Dermis blood vessel endothelial cell (primary cell): ENCODE results near the gene FADS3. TPM values are rescaled to one million over a fixed set of nuclear protein-coding genes. Genes with fewer than 3 reads are reported as not detected.

Experiments used
- DNase-seq: peaks from one replicate; pipeline ENCODE4 v3.0.0; 2010
- total RNA-seq: library from RNA; depleted of rRNA; stranded (reverse); fragments of >200 nt; gene quantifications from 2 replicates; pipeline ENCODE4 v1.2.3, GENCODE V29; 2014

FADS3 gene
- total RNA-seq, 1 donor from 2014 or later: 242 TPM

DNA sequence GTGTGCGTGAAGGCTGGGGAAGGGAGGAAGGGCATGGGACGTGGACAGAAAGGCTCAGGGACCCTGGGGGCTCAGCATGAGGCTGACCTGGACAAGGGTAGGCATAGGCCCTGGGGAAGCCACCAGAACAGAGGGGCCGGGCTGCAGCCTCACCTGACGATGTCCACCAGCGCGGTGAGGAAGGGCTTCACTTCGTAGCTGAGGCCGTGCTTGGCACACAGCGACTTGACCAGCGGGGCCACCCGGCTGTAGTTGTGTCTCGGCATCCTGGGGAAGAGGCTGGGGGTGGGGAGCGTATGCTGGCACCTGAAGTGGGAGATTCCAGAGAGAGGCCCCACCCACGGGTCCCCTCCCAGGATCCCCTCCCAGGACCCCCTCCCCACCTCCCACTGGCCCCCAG lies 15.6 kb downstream of the FADS3 start:
- DNase-seq: no peak

DNA sequence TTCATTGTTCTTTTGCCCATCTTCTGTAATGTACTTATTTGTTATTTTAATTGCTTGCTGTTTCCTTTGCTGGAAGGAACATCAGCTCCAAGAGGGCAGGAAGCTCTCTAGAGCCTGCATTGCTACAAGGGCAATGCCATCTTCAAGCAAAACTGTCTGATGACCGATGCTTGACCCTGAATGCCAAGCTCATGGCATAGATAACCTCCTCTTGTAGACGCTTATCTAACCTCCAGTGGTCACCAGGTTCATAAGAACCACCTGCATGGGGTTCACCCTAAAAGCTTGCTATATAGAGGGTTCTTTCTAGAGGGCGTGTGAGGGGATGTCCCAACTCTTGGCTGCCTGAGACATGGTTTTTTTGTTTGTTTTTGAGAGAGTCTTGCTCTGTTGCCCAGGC lies 16.5 kb downstream of the FADS3 start:
- DNase-seq: peak; percentile 28

DNA sequence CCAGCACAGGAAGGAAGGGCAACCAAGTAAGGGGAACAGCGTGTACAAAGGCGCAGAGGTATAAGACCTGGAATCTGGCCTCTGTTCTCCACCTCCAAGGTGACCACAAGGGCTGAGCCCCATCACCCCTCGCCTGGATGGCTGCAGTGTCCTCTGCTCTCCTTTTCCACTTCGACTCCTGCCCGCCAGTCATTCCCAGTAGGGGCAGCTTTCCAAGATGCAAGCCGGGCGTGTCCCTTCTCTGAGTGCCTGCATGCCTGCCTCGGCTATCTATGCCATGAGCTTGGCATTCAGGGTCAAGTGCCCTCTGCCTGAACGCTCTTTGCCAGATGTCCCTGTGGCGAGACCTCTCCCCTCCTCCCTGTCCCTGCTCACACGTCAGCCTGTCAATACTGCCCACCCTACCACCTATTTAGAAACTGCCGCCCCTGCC lies 17.0 kb downstream of the FADS3 start:
- no peak for DNase-seq

DNA sequence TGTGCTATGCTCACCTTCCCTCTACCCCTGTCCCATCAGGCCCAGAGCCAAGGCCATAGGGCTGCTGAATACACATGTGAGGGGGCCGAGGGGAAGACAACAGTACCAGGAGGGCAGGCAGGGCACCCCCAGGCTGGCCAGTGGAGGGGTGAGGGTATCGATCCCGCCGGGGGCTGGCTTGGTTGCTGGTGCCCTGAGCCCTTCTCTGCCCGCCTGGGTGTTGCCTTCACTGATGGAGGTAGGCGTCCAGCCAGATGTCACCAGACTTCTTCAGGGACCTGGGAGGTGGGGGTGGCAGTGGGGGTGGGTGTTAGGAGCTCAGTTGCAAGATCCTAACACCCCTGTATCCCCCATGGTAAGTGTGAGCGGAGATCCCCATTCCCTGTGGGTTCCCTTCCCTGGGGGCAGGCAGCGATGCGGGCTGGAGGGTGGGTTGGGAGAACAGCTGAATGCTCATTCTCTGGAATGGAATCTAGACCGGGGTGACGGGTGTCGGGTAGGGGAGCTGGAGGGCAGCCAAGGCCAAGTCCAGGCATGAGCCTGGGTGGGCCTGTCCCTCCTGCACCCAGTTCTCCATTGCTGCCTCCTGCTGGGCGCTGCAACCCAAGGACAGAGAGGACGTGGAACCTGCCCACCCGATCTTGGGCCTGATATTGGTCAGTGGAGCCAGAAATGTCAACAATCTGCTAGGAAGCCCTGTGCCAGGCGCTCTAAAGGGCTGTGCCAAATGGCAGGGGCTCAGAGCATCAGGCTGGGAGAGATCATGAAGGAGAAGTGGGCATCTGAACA lies 17.6 kb downstream of the FADS3 start:
- no peak for DNase-seq

DNA sequence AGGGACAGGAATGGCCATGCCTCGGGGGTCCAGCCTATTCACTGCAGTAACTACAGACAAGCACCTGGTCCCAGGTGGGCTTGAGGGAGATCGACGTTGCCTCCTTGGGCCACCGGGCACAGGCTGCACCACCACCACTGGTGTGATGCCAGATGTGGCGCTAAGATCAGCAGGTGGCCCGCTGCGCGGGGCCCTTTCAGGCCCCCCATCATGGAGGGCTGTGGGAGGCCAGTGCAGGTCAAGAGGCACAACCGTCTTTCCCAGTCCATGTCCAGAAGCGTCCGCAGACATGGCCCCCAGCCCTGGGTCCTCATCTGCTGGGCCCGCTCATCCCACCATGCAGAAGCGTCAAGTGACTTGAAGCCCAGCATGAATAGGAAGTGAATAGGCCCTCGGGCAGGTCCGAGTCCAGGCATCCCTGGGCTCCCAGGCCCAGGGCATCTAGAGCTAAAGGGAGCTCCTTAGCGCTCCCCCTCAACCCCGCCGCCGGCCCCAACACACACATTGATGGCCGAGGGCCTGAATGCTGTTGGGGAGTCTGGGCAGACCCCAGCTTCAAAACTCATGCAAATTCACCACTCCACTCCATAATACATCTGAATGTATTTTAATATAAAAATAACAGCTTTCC lies 18.3 kb downstream of the FADS3 start:
- no peak for DNase-seq

DNA sequence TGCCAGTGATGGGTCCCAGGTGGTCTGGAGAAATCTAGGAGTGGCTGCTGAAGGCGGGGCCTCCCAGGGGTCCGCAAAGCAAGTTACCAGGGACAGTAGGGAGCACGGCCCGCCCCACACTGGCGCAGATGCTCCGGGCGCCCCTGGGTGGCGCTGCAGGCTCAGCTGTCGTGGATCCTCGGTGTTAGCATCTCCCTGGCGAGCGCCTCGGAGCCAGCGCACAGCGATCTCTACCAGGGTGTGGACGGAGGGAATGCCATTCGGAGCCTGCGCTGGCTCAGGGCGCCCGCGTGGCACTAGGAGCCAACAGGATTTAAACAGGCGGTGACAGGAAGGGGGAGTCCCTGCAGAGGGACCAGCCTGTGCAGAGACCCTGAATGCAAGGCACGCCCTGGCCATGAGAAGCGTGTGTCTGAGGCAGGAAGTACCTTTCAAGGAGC lies 20.2 kb downstream of the FADS3 start:
- DNase-seq: peak; percentile 87

DNA sequence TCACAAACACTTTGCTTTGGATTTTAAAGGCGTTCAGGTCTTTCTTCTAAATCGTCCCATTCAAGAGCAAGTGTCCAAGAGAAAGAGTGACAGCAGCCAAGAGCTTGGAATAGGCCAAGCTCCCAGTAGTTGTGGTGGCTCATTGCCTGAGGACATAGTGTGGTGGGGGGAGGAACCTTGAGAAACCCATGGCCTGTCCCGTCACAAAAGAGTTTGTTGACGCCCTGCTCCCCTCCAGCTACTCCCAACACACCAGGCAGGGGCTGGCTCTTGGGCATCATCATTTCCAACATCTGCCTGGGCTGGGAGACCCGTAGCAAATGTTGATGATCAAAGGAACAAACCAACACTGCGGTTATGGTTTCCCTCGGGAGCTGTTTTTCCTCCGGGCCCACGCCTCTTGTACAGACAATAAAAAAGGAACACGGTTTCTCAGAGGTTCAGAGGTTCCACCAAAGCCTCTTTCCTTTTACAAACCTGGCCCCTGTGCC lies 20.8 kb downstream of the FADS3 start:
- DNase-seq: no peak

DNA sequence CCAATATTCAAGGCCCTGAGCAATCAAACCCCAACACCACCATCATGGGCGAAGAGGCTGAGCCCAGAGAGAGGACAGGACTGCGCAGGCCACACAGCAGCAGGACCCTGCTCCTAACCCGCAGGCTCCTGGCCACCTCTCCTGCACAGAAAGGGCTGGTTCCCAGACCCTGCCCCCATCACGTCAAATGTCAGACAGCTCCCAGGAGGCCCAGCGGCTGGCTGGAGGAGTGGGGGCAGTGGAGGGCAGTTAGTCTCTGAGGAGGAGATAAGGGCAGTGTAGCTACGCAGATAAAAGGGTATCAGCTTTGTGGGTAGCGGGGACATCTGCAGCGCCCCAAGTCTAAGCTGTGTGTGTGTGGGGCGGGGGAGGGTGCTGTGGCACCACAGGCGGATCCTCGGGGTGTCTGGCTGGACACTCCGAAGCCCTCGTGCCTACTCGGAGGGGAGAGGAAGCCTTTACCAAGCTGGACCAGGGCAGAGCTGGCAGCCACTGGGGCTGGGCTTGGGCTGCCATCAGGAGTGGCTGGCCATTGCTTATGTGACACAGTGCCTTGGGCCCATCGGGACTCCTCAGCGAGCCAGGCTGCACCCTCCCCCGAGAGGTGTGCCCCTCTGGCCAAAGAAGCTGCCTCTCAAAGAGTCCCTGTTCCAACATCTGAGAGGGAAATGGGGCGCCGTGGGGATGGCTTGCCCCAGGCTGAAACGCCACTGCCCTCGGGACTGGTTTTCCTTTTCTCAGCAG lies 21.5 kb downstream of the FADS3 start:
- DNase-seq: no peak

DNA sequence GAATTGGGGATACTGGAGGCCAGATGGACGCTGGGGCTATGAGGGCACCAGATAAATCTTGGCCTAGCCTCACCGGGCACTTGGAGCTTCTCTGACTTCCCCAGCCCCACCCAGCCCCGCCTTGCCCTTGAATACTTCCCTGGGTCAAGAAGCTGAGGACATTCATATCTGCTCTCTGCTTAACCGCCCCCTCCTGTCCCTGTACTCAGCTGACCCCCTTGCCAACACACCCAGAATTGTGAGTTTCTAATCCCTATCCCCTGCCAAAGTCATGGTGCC lies 22.0 kb downstream of the FADS3 start:
- no peak for DNase-seq

DNA sequence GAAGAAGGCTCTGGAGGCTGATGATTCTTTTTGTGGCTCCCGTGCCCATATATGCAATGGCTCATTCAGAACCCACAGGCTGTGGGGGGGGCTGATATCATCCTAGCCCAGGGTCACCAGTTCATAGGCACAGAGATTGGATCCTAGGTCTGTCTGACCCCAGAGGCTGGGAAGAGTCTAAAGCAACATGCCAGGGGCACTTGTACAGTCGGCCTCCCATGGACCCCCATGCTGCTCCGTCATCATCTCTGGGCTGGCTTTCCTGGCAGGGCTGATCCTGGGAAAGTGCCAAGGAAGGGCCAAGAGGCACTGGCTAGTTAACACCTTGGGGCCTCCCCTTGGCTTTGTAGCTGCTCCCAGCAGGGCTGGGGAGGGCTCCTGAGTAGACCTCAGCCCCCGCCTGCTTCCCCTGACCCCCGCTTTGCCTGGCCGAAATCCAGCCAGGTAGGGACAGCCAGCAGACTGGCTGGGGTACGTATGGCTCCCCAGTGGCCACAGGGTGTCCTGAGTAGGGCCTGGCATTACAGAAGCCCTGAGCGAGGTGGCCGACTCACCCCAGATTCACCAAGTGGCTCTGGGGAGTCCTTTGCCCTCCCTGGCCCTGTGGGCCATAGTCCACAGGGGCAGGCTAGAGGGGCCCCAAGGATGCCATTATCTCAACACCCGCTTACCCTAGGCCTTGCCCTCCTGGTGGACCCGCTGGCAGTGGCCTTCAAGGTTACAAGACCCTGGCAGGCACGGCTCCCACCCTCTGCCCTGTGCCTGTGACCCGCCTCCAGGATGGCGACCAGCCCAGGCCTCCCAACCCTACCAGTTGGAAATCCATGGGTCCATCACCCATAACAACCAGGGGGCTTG lies 22.5 kb downstream of the FADS3 start:
- no peak for DNase-seq

DNA sequence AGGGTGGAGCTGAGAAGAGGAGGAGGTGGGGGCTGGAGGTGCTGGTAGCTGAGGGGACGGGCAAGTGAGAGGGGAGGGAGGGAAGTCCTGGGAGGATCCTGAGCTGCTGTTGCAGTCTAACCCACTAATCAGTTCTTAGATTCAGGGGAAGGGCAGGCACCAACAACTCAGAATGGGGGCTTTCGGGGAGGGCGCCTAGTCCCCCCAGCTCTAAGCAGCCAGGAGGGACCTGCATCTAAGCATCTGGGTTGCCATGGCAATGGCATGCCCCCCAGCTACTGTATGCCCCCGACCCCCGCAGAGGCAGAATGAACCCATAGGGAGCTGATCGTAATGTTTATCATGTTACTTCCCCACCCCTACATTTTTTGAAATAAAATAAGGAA lies 24.4 kb downstream of the FADS3 start:
- no peak for DNase-seq

DNA sequence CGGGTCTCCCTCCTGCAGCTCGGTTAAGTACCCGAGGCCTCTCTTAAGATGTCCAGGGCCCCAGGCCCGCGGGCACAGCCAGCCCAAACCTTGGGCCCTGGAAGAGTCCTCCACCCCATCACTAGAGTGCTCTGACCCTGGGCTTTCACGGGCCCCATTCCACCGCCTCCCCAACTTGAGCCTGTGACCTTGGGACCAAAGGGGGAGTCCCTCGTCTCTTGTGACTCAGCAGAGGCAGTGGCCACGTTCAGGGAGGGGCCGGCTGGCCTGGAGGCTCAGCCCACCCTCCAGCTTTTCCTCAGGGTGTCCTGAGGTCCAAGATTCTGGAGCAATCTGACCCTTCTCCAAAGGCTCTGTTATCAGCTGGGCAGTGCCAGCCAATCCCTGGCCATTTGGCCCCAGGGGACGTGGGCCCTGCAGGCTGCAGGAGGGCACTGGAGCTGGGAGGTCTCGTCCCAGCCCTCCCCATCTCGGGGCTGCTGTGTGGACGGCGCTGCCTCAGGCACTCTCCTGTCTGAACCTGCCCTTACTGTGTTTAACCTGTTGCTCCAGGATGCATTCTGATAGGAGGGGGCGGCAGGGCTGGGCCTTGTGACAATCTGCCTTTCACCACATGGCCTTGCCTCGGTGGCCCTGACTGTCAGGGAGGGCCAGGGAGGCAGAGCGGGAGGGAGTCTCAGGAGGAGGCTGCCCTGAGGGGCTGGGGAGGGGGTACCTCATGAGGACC lies 25.0 kb downstream of the FADS3 start:
- DNase-seq: no peak

DNA sequence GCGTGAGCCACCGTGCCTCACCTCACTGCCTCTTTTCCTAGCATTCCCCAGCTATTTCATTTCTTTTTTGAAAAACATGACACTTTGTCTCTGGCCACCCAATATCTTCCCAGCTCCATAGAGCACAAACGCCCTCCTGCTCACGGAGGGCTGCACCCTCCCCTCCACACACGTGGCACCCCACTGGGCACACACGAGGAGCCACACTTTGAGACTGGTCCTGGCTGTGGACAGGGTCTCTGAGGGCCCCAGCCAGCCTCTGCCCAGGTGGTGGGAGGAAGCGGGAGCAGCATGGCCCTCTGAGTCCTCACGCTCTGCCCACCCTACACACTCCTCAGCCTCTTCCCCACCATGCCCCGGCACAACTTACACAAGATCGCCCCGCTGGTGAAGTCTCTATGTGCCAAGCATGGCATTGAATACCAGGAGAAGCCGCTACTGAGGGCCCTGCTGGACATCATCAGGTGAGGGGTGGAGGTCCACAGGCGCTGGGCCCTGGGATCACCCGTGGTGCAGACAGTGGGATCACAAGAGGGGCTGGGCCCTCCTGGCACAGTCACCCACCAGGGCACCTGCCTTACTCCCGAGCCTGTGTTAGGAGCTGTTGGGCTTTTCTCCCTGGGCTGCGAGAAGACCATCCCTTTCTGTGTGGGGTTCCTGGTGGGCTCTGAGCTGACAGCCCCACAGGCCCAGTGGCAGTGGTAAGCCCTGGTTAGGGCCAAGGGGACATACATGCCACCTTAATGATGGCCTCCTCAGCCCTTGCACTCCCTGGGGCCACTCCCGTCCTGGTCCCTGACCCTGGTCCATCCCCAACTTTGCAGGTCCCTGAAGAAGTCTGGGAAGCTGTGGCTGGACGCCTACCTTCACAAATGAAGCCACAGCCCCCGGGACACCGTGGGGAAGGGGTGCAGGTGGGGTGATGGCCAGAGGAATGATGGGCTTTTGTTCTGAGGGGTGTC lies 26.2 kb downstream of the FADS3 start:
- no peak for DNase-seq

DNA sequence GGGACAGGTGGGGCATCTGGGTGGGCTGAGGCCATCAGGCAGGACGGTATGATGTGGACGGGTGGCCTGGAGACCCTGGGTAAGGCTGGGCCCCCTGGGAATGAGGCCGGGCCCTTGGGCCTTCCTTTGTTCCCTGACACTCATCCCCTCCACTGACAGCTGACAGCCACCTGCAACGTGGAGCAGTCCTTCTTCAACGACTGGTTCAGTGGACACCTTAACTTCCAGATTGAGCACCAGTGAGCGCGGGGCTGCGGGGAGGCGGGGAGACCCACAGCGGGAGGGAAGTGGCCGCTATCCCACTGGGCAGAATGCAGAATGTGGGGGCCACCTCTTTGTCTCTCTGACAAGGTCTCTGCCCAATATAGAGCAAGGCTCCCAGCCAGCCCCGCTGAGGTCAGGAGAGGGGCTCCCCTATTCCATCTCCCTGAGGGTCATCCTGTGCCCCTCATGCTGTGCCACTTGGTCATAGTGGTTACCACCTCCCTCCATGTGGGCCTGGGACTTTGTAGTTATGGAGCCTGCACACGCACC lies 27.7 kb downstream of the FADS3 start:
- no peak for DNase-seq

DNA sequence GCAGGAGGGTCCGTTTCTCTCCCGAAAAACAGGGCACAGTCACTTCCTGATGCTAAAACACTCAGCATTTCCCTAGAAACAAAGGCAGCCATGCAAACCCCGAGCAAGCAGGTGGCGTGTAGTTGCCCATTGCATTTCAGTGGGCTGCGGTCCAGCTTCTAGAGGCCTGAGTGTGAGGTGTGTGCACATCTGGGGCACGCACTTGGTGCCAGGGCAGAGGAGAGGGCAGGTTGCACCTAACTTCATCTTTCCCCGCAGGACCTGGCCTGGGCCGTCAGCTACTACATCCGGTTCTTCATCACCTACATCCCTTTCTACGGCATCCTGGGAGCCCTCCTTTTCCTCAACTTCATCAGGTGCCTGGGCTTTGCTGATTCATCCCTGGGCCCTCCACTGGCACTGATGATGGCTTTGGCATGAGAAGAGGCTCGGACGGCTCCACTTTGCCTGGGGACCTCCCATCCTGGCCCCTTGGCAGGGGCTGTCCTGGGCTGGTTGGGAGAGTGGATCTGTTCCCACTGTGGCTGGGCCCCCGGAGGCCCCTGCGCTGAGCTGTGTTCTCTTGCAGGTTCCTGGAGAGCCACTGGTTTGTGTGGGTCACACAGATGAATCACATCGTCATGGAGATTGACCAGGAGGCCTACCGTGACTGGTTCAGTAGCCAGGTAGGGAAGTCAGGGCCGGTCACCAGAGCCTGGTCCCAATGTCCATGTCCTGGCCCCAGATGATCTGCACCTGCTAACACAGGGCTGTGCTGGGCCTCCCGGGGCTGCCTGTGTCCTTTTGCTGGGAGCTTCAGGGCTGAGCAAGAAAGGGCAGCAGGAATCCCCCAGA lies 28.4 kb downstream of the FADS3 start:
- no peak for DNase-seq

DNA sequence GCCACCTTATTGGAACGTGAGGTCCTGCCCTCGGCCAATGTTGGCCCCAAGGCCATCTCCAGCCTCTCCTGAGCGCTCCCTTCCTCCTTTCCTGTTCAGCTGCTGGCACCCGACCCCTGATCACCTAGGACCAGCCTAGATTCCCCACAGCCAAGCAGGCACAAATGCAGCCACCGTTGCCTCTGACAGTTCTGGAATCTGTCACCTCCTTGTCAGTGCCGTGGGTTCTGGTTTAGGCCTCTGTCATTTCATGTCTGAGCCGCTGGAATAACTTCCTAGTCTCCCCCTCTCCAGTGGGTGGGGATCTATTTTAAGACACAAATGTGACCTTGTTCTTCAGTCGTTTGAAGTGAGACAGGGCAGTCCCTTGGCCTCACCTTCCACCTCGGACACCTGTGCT lies 29.7 kb downstream of the FADS3 start:
- DNase-seq: no peak

DNA sequence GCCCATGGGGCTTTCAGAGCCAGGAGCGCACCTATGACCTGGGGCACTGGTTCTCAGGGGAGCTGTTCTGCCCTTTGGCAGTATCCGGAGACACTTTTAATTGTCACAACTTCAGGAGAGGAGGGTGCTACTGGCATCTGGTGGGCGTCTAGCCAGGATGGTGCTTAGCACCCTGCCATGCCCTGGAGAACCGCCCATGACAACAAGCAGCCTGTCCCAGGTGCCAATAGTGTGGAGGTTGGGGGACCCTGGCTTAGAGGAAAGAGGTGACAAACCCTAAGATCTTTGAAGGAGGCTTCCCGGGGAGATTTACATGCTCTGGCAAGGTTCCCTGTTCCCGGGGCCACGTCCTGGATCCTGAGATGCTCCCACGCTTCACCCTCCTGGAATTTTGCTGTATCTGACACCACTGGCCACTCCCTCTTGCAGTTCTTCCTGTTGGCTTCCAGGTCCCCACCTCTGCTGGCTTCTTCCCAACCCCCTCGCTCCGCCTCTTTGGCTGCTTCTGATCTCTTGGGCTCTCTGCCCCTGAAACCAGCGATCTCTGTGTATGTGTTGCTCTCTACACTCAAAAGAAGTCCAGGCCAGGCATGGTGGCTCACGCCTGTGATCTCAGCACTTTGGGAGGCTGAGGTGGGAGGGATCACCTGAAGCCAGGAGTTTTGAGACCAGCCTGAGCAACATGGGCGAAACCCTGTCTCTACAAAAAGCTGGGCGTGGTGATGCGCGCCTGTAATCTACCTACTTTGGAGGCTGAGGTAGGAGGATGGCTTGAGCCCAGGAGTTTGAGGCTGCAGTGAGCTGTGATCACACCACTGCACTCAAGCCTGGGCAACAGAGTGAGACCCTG lies 31.1 kb downstream of the FADS3 start:
- peak; percentile 32 for DNase-seq

DNA sequence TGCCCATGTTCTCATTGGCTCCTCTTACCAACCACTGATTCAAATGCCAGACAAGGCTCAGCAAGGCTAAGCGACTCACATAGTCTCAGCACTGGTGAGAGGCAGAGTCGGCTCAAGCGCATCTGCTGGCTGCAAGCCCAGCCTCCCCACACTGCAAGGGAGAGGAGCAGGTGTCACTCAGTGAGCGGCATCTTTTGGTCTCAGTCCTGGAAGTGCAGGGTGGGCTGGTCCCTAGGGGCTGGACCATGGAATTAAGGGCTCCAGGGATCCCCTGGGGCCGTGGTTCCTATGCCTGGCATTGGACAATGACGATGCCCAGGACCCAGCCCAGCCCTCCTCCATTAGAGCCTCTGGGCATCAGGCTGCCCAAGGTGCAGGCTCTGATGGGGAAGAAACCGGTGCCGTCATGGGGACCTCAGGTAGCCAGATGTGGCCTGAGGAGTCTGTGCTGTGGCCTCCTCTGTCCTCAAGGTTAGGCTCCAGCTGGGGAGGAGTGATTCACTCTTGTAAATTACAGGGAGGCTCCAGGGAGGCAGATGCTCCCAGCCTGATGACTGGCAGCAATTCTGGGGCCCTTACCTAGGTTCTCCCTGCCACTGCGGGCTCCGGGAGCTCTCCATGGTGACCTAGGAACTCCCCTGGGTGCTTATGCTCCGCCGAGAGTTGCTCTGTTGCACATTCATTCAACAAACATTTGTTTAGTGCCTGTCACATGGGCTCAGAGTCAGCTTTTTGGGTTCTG lies 35.2 kb downstream of the FADS3 start:
- no peak for DNase-seq
